ENCODE measurements around the gene GBP2.

Gene GBP2

GRCh38 chr1:89064632-89065031 lies 61.3 kb downstream of the GBP2 start:
- DNase-seq = no peak

- no peak for DNase-seq
Observed at GRCh38 chr1:89063094-89063493, 62.8 kb downstream of the GBP2 start.

DNA sequence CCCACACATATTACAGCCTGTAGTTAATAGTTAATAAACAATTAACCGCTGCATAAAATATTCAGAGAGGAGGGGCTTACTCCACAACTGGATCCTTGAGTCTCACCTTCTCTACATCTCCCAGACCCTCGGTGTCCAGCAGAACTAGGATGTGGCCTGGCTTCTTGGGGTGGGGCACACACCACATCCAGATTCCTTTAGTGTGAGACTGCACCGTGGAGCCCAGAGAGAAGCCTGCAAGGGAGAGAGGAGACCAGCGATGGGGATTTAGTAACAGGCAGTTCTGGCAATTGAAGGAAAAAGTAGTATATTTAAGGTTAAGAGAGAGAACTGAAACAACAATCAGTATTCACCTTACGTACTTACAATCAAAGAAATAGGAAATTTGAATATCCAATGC lies 65.8 kb downstream of the GBP2 start:
- DNase-seq = no peak

All from activated CD4-positive, alpha-beta T cell treated with anti-CD3 and anti-CD28 coated beads, Interleukin-2, amount 50 U/mL, for 1 hour (primary cell).